ENCODE results near the gene PTPRD.

Gene PTPRD

GRCh38 chr9:8877753-8878494 lies 1734.9 kb downstream of the PTPRD start:
- no peak for DNase-seq

- no peak for DNase-seq
Observed at GRCh38 chr9:8876303-8876702, 1736.5 kb downstream of the PTPRD start.

- no peak for DNase-seq
Observed at GRCh38 chr9:8874482-8874881, 1738.3 kb downstream of the PTPRD start.

- no peak for DNase-seq
Observed at GRCh38 chr9:8872802-8873201, 1740.0 kb downstream of the PTPRD start.

- DNase-seq: no peak
Observed at GRCh38 chr9:8871796-8872445, 1740.9 kb downstream of the PTPRD start.

GRCh38 chr9:8871396-8871795 lies 1741.4 kb downstream of the PTPRD start:
- DNase-seq: no peak

GRCh38 chr9:8869812-8870211 lies 1743.0 kb downstream of the PTPRD start:
- DNase-seq: no peak

GRCh38 chr9:8868632-8869031 lies 1744.2 kb downstream of the PTPRD start:
- no peak for DNase-seq

- no peak for DNase-seq
Observed at GRCh38 chr9:8867148-8867547, 1745.7 kb downstream of the PTPRD start.

- no peak for DNase-seq
Observed at GRCh38 chr9:8864545-8864896, 1748.3 kb downstream of the PTPRD start.

GRCh38 chr9:8863886-8864544 lies 1748.8 kb downstream of the PTPRD start:
- no peak for DNase-seq

- no peak for DNase-seq
Observed at GRCh38 chr9:8863069-8863468, 1749.7 kb downstream of the PTPRD start.

GRCh38 chr9:8860925-8861324 lies 1751.9 kb downstream of the PTPRD start:
- no peak for DNase-seq

- no peak for DNase-seq
Observed at GRCh38 chr9:8860086-8860485, 1752.7 kb downstream of the PTPRD start.

- no peak for DNase-seq
Observed at GRCh38 chr9:8859416-8859815, 1753.4 kb downstream of the PTPRD start.

- no peak for DNase-seq
Observed at GRCh38 chr9:8858596-8859161, 1754.1 kb downstream of the PTPRD start.

- peak; percentile 34 for DNase-seq
Observed at GRCh38 chr9:8857926-8858595, 1754.7 kb downstream of the PTPRD start.

- DNase-seq: peak; percentile 4
Observed at GRCh38 chr9:8857068-8857925, 1755.5 kb downstream of the PTPRD start.

GRCh38 chr9:8856396-8857067 lies 1756.3 kb downstream of the PTPRD start:
- DNase-seq: no peak

- no peak for DNase-seq
Observed at GRCh38 chr9:8855046-8855445, 1757.8 kb downstream of the PTPRD start.

GRCh38 chr9:8852301-8852864 lies 1760.4 kb downstream of the PTPRD start:
- no peak for DNase-seq
